Measurements from ENCODE around the gene UVRAG. TPM values are rescaled to one million over a fixed set of nuclear protein-coding genes. Genes with fewer than 3 reads are reported as not detected.

UVRAG gene
- total RNA-seq, 1 donor from 2014 or later, result 14.7 TPM

GRCh38 chr11:76175783-76176182 lies 360.8 kb downstream of the UVRAG start:
- Histone ChIP-seq H3K9me3 (no peaks in the 10 kb centered on the region), H3K27ac (no peak overlapping the region), H3K4me3 (no peak overlapping the region), H3K4me1 (no peaks in the 10 kb centered on the region), H3K36me3 (no peaks in the 10 kb centered on the region), H3K27me3 (no peaks in the 10 kb centered on the region)
- DNase-seq (ENCODE audit: extremely low spot score in 2 of 2), result no peak
- TF ChIP-seq CTCF (IDR thresholded peaks at IDR 0.05), result no peak
- no peak for TF ChIP-seq POLR2AphosphoS5 (IDR thresholded peaks at IDR 0.05; ENCODE audit: insufficient read depth in 1 of 2, low read depth in 1 of 2)
- TF ChIP-seq POLR2A (IDR thresholded peaks at IDR 0.05), result no peak
- intact Hi-C loops (cut with DNase I), result no loop called here

GRCh38 chr11:76176463-76176862 lies 361.5 kb downstream of the UVRAG start:
- H3K27me3 ChIP-seq, result no peaks in the 10 kb centered on the region
- no peak overlapping the region for H3K4me3 ChIP-seq
- intact Hi-C loops (cut with DNase I), result no loop called here
- H3K27ac ChIP-seq, result no peak overlapping the region
- H3K4me1 ChIP-seq, result no peaks in the 10 kb centered on the region
- H3K36me3 ChIP-seq, result no peaks in the 10 kb centered on the region
- no peaks in the 10 kb centered on the region for H3K9me3 ChIP-seq
- TF ChIP-seq POLR2A (IDR thresholded peaks at IDR 0.05) (no peak), CTCF (IDR thresholded peaks at IDR 0.05) (no peak), POLR2AphosphoS5 (IDR thresholded peaks at IDR 0.05; ENCODE audit: insufficient read depth in 1 of 2, low read depth in 1 of 2) (no peak)
- no peak for DNase-seq (ENCODE audit: extremely low spot score in 2 of 2)

GRCh38 chr11:76177250-76177686 lies 362.3 kb downstream of the UVRAG start:
- Histone ChIP-seq H3K9me3 (no peaks in the 10 kb centered on the region), H3K36me3 (no peaks in the 10 kb centered on the region), H3K27me3 (no peaks in the 10 kb centered on the region), H3K27ac (no peak overlapping the region), H3K4me1 (no peaks in the 10 kb centered on the region), H3K4me3 (no peak overlapping the region)
- intact Hi-C loops (cut with DNase I), result no loop called here
- no peak for DNase-seq (ENCODE audit: extremely low spot score in 2 of 2)
- no peak for TF ChIP-seq CTCF (IDR thresholded peaks at IDR 0.05)
- no peak for TF ChIP-seq POLR2A (IDR thresholded peaks at IDR 0.05)
- no peak for TF ChIP-seq POLR2AphosphoS5 (IDR thresholded peaks at IDR 0.05; ENCODE audit: insufficient read depth in 1 of 2, low read depth in 1 of 2)

GRCh38 chr11:76179147-76179546 lies 364.1 kb downstream of the UVRAG start:
- no peaks in the 10 kb centered on the region for H3K4me1 ChIP-seq
- no peaks in the 10 kb centered on the region for H3K9me3 ChIP-seq
- no peak overlapping the region for H3K27ac ChIP-seq
- H3K27me3 ChIP-seq, result no peaks in the 10 kb centered on the region
- intact Hi-C loops (cut with DNase I), result no loop called here
- H3K4me3 ChIP-seq, result no peak overlapping the region
- TF ChIP-seq CTCF (IDR thresholded peaks at IDR 0.05), result no peak
- TF ChIP-seq POLR2AphosphoS5 (IDR thresholded peaks at IDR 0.05; ENCODE audit: insufficient read depth in 1 of 2, low read depth in 1 of 2), result no peak
- no peak for TF ChIP-seq POLR2A (IDR thresholded peaks at IDR 0.05)
- DNase-seq (ENCODE audit: extremely low spot score in 2 of 2), result no peak
- H3K36me3 ChIP-seq, result no peaks in the 10 kb centered on the region

GRCh38 chr11:76181371-76181770 lies 366.4 kb downstream of the UVRAG start:
- no peak for DNase-seq (ENCODE audit: extremely low spot score in 2 of 2)
- H3K4me1 ChIP-seq, result peaks cover 4% of the 10 kb centered on the region
- H3K27ac ChIP-seq, result no peak overlapping the region
- H3K36me3 ChIP-seq, result no peaks in the 10 kb centered on the region
- no peaks in the 10 kb centered on the region for H3K9me3 ChIP-seq
- H3K4me3 ChIP-seq, result no peak overlapping the region
- intact Hi-C loops (cut with DNase I), result no loop called here
- no peaks in the 10 kb centered on the region for H3K27me3 ChIP-seq
- TF ChIP-seq CTCF (IDR thresholded peaks at IDR 0.05) (no peak), POLR2A (IDR thresholded peaks at IDR 0.05) (no peak), POLR2AphosphoS5 (IDR thresholded peaks at IDR 0.05; ENCODE audit: insufficient read depth in 1 of 2, low read depth in 1 of 2) (no peak)
